ENCODE results near the gene NFATC1.
"Not testable (repeated sequence)": the region's sequence is repeated elsewhere in the genome, so short reads cannot be mapped to it uniquely, and the experiment has no call there.

The NFATC1 gene

DNA sequence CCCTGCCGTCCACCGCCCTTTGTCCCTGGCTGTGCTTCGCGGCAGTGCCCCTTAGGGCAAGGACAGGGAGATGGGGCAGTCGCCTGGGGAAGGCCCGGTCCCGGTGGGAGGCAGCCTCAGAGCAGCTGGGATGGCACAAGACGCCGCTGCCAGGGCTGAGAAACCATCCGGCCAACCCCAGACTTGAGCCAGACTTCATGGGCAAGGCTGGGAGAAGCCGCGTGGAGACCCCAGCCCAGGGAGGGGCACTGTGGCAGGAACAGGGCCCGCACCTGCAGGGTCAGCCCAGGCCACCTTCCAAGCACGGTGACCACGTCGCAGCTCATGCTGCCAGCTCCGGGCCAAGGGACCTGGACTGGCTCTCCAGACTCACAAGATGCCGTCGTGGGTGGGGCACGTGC, 84.0 kb downstream of the NFATC1 start:
- TF ChIP-seq, protein P1, sequence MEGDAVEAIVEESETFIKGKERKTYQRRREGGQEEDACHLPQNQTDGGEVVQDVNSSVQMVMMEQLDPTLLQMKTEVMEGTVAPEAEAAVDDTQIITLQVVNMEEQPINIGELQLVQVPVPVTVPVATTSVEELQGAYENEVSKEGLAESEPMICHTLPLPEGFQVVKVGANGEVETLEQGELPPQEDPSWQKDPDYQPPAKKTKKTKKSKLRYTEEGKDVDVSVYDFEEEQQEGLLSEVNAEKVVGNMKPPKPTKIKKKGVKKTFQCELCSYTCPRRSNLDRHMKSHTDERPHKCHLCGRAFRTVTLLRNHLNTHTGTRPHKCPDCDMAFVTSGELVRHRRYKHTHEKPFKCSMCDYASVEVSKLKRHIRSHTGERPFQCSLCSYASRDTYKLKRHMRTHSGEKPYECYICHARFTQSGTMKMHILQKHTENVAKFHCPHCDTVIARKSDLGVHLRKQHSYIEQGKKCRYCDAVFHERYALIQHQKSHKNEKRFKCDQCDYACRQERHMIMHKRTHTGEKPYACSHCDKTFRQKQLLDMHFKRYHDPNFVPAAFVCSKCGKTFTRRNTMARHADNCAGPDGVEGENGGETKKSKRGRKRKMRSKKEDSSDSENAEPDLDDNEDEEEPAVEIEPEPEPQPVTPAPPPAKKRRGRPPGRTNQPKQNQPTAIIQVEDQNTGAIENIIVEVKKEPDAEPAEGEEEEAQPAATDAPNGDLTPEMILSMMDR (IDR thresholded peaks at IDR 0.05; ENCODE audit: control extremely low read depth, extremely low read depth, low read depth, missing control alignments) = no peak
- CTCF ChIA-PET = no interaction called here
- DNase-seq (ENCODE audit: extremely low spot score) = no peak
- POLR2A ChIA-PET = no interaction called here

DNA sequence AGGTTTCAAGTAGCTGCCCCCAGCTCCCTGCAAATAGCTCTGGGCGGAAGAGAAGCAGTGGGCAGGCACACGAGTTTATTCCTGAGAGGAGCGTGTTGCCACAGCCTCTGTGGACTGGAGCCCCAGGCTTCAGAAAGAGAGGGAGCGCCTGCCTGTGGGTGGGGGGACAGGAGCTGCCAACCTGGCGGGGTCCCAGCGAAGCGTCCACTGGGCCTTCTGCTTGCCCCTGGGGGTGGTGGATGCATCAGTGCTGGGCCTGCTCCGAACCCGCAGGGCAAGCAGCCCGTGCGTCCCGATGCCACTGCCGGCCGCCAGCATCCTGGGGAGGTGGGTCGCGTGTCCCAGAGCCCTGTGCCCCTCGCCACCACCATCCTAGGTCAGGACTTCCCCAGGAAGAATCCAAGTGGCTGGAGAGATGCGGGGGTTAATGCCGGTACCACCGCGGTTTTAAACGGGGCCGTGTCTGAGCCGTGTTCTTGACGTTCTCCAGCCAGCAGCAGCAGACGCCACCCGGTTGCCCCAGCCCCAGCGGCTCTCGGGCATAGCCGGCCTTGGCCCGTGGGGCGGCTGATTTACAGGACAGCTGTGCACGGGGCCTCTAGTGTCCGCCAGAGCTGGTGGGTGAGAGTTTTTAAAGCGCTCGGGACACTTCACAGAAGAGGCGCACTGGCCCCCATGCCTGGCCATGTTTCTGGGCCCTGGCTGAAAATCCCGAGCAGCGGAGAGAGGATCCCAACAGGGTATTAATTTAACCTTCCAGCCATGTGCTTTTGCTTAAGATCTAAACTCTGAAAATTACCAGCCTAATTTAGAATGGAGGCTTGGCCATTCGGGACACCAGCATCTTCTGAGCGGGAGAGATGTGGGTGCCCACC, 84.7 kb downstream of the NFATC1 start:
- TF ChIP-seq, protein P1 (IDR thresholded peaks at IDR 0.05; ENCODE audit: control extremely low read depth, extremely low read depth, low read depth, missing control alignments) = no peak
- ChIA-PET CTCF (interaction anchor here (1.2 kb wide), 1 partner anchor 100 kb away, joined by 3 read pairs; no protein-coding TSS in a partner anchor), POLR2A (no interaction called here)
- no peak for DNase-seq (ENCODE audit: extremely low spot score)

- TF ChIP-seq, protein P1 (IDR thresholded peaks at IDR 0.05; ENCODE audit: control extremely low read depth, extremely low read depth, low read depth, missing control alignments) = no peak
- ChIA-PET CTCF (interaction anchor here (1.2 kb wide), 1 partner anchor 101 kb away, joined by 3 read pairs; no protein-coding TSS in a partner anchor), POLR2A (interaction anchor here (0.7 kb wide), 1 partner anchor 15 kb away, joined by 3 read pairs; no protein-coding TSS in a partner anchor)
- no peak for DNase-seq (ENCODE audit: extremely low spot score)
These were observed 85.5 kb downstream of the NFATC1 start for GRCh38 chr18:79481046-79481790.

DNA sequence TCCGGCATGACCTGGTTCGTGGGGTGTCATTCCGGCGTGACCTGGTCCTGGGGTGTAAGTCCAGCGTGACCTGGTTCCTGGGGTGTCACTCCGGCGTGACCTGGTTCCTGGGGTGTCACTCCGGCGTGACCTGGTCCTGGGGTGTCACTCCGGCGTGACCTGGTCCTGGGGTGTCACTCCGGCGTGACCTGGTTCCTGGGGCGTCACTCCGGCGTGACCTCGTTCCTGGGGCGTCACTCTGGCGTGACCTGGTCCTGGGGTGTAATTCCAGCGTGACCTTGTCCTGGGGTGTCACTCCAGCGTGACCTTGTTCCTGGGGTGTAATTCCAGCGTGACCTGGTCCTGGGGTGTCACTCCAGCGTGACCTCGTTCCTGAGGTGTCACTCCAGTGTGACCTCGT, 87.7 kb downstream of the NFATC1 start:
- POLR2A ChIA-PET; DNase-seq (ENCODE audit: extremely low spot score); CTCF ChIA-PET: not testable (repeated sequence)

- ChIA-PET POLR2A (no interaction called here), CTCF (interaction anchor here (1.2 kb wide), 1 partner anchor 12 kb away, joined by 4 read pairs; no protein-coding TSS in a partner anchor)
- no peak for DNase-seq (ENCODE audit: extremely low spot score)
- TF ChIP-seq, protein P1 (IDR thresholded peaks at IDR 0.05; ENCODE audit: control extremely low read depth, extremely low read depth, low read depth, missing control alignments) = no peak
These were observed 88.3 kb downstream of the NFATC1 start for GRCh38 chr18:79483971-79484491.

GRCh38 chr18:79484661-79485621, 89.2 kb downstream of the NFATC1 start:
- no peak for DNase-seq (ENCODE audit: extremely low spot score)
- POLR2A ChIA-PET = no interaction called here
- TF ChIP-seq, protein P1 (IDR thresholded peaks at IDR 0.05; ENCODE audit: control extremely low read depth, extremely low read depth, low read depth, missing control alignments) = no peak
- CTCF ChIA-PET = interaction anchor here (1.2 kb wide), 1 partner anchor 11 kb away, joined by 4 read pairs; no protein-coding TSS in a partner anchor

All from GM10248 (cell line).